ENCODE measurements around the gene MRRF.

GRCh38 chr9:122347348-122348287 is 82.9 kb downstream of the MRRF start:
- TF ChIP-seq CTCF (IDR thresholded peaks at IDR 0.05; ENCODE audit: low read depth, low read length, poor library complexity, severe bottlenecking): no peak
- TF ChIP-seq EZH2phosphoT487 (IDR thresholded peaks at IDR 0.05; ENCODE audit: borderline replicate concordance, low read length): no peak

Data from DOHH2 (cell line).